ENCODE results near the gene KLF9. TPM values are rescaled to one million over a fixed set of nuclear protein-coding genes. Genes with fewer than 3 reads are reported as not detected.

KLF9 gene
- total and polyA plus RNA-seq, 7 donors: 20.4 to 184 (median 120) TPM

DNA sequence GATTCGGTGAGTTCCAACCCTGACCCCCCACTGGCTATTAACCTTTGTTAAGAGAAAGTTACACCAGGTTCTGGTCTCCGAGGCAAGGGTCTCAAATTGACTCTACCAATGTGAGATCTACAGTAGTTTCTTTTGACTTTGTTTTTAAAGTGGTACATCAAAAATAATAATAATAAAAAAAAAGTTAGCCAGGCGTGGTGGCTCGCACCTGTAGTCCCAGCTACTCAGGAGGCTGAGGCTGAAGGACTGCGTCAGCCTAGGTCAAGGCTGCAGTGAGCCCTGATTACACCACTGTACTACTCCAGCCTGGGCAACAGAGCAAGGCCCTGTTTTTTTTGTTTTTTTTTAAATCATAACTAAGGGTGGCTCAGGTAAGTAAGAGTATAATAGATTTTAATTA, 1.0 kb upstream of the KLF9 start:
- Histone ChIP-seq H3K4me1 (peaks cover 0 to 43% (median 38%) of the 10 kb centered on the region in 4 donors), H3K27ac (peak overlapping the region; percentile 98 to 100 (median 99)), H3K9me3 (no peaks in the 10 kb centered on the region), H3K27me3 (no peaks in the 10 kb centered on the region), H3K4me3 (peak overlapping the region in 3 of 4 donors; percentile 79 to 85 (median 82)), H3K36me3 (no peaks in the 10 kb centered on the region)
- DNase-seq: no peak
- no peak for TF ChIP-seq POLR2AphosphoS5 (IDR thresholded peaks at IDR 0.05)
- TF ChIP-seq POLR2A (IDR thresholded peaks at IDR 0.05): no peak
- TF ChIP-seq, protein P1, sequence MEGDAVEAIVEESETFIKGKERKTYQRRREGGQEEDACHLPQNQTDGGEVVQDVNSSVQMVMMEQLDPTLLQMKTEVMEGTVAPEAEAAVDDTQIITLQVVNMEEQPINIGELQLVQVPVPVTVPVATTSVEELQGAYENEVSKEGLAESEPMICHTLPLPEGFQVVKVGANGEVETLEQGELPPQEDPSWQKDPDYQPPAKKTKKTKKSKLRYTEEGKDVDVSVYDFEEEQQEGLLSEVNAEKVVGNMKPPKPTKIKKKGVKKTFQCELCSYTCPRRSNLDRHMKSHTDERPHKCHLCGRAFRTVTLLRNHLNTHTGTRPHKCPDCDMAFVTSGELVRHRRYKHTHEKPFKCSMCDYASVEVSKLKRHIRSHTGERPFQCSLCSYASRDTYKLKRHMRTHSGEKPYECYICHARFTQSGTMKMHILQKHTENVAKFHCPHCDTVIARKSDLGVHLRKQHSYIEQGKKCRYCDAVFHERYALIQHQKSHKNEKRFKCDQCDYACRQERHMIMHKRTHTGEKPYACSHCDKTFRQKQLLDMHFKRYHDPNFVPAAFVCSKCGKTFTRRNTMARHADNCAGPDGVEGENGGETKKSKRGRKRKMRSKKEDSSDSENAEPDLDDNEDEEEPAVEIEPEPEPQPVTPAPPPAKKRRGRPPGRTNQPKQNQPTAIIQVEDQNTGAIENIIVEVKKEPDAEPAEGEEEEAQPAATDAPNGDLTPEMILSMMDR (IDR thresholded peaks at IDR 0.05): no peak
- TF ChIP-seq EP300 (IDR thresholded peaks at IDR 0.05): no peak
- 86 to 92% methylated on average over 5 of the region's 5 CpGs for WGBS, 2 donors
- intact Hi-C loops (cut with DNase I): loop anchor here (5.0 kb wide), 2 partner anchors 158 to 1952 kb away; partner anchors contain the start of genes SMC5 and ZFAND5

DNA sequence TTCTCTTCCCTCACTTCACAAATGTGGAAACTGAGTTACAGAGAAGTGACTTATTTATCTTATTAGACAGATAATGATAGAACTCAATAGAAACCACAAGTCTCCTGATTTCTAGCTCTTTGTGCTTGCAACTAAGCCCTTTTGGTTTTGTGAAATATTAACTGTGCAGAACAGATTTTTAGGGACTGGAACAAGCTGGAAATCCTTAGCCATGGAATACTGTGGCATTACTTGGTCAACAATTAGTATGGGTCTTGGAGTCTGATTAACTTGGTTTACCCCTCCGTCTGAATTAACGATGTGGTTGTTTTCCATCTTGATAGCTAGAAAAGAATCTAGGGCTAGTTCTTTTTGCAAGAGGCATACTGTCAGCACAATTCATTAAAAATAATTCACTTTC, 584 bp upstream of the KLF9 start:
- no peaks in the 10 kb centered on the region for H3K9me3 ChIP-seq
- no peak for TF ChIP-seq POLR2A (IDR thresholded peaks at IDR 0.05)
- TF ChIP-seq, protein P1 (IDR thresholded peaks at IDR 0.05): no peak
- no peak for TF ChIP-seq EP300 (IDR thresholded peaks at IDR 0.05)
- no peak for TF ChIP-seq POLR2AphosphoS5 (IDR thresholded peaks at IDR 0.05)
- 71 to 73% methylated on average over 2 of the region's 2 CpGs for WGBS, 2 donors
- peak overlapping the region; percentile 79 to 96 (median 84) for H3K4me3 ChIP-seq
- peaks cover 0 to 44% (median 39%) of the 10 kb centered on the region in 4 donors for H3K4me1 ChIP-seq
- peak overlapping the region; percentile 98 to 100 (median 99) for H3K27ac ChIP-seq
- no peaks in the 10 kb centered on the region for H3K27me3 ChIP-seq
- intact Hi-C loops (cut with DNase I): loop anchor here (5.0 kb wide), 2 partner anchors 158 to 1952 kb away; partner anchors contain the start of genes SMC5 and ZFAND5
- H3K36me3 ChIP-seq: no peaks in the 10 kb centered on the region
- DNase-seq: no peak

DNA sequence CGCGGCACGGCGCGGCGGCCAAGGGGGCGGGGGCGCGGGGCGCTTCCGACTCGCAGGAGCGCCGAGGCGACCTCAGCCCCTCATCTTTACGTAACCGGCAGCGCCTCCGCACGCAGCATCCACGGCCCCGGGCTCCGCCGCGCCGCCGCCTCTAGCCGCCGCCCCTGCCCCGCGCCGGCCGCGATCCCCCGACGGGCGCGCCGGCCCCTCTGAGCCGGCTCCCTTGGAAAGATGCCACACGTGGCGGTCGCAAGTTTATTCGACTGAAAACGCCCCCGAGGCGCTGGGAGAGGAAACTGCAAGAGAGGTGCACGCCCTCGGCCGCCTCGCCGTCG, 1.0 kb downstream of the KLF9 start:
- H3K4me3 ChIP-seq: peak overlapping the region; percentile 79 to 96 (median 84)
- 0 to 1% methylated on average over 53 of the region's 53 CpGs for WGBS, 2 donors
- peak overlapping the region; percentile 98 to 100 (median 99) for H3K27ac ChIP-seq
- H3K27me3 ChIP-seq: no peaks in the 10 kb centered on the region
- TF ChIP-seq, protein P1 (IDR thresholded peaks at IDR 0.05): no peak
- TF ChIP-seq POLR2A (IDR thresholded peaks at IDR 0.05) (no peak), EP300 (IDR thresholded peaks at IDR 0.05) (no peak), POLR2AphosphoS5 (IDR thresholded peaks at IDR 0.05) (no peak)
- H3K9me3 ChIP-seq: no peaks in the 10 kb centered on the region
- peaks cover 0 to 55% (median 48%) of the 10 kb centered on the region in 4 donors for H3K4me1 ChIP-seq
- intact Hi-C loops (cut with DNase I): loop anchor here (1.0 to 5.0 kb wide), 3 partner anchors 61 to 351 kb away; no protein-coding TSS in a partner anchor
- no peak for DNase-seq
- H3K36me3 ChIP-seq: peaks cover 0 to 2% (median under 1%) of the 10 kb centered on the region in 4 donors

DNA sequence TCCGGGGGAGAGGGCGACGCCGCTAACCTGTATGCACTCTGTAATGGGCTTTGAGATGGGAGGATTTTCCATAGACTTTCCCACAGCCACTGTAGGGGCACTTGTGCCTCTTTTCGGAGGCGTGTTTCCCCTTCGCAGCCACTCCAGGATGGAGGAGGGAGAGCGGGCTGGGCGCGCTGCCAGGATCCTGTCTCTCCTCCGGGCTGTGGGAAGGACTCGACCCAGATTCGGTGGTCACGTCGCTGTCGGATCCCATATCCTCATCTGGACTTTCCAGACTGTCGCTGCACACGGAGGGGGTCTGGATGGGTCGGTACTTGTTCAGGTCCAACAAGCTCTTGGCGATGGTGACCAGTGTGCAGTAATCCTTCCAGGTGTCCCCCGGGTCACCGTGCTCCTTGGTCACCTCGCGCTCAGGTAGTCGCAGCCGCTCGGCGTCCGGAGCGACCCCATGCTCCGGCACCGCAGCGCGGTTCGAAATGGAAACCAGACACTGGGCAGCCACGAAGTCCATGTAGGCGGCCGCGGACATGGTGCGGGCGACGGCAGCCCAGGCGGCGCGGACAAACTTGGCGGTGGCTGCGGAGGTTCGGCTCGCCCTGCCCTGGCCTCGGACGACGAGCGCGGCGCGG, 1.5 kb downstream of the KLF9 start:
- peak; percentile 45 to 89 (median 76) for TF ChIP-seq POLR2AphosphoS5 (IDR thresholded peaks at IDR 0.05)
- TF ChIP-seq, protein P1 (IDR thresholded peaks at IDR 0.05): no peak
- peak in 1 of 4 donors; percentile 41 for TF ChIP-seq EP300 (IDR thresholded peaks at IDR 0.05)
- peak; percentile 4 to 14 for TF ChIP-seq POLR2A (IDR thresholded peaks at IDR 0.05)
- 1% methylated on average over 56 of the region's 56 CpGs for WGBS, 2 donors
- H3K4me3 ChIP-seq: peak overlapping the region; percentile 79 to 96 (median 84)
- DNase-seq: peak; percentile 97
- no peaks in the 10 kb centered on the region for H3K9me3 ChIP-seq
- peaks cover 0 to 7% (median 2%) of the 10 kb centered on the region in 4 donors for H3K36me3 ChIP-seq
- H3K27me3 ChIP-seq: no peaks in the 10 kb centered on the region
- H3K4me1 ChIP-seq: peaks cover 0 to 55% (median 48%) of the 10 kb centered on the region in 4 donors
- peak overlapping the region; percentile 98 to 100 (median 99) for H3K27ac ChIP-seq
- intact Hi-C loops (cut with DNase I): loop anchor here (1.0 to 5.0 kb wide), 3 partner anchors 61 to 351 kb away; no protein-coding TSS in a partner anchor
